ENCODE measurements around the gene MAGEL2. TPM values are rescaled to one million over a fixed set of nuclear protein-coding genes. Genes with fewer than 3 reads are reported as not detected.
A peak's percentile ranks its signal among the peaks of the same experiment; 100 is the strongest.

Gene MAGEL2
- total and polyA plus RNA-seq, 2 of the 8 experiments (the other 6 are each of a cell fraction or from before 2014, with no cell fraction given): 0.63 to 4.5 TPM

DNA sequence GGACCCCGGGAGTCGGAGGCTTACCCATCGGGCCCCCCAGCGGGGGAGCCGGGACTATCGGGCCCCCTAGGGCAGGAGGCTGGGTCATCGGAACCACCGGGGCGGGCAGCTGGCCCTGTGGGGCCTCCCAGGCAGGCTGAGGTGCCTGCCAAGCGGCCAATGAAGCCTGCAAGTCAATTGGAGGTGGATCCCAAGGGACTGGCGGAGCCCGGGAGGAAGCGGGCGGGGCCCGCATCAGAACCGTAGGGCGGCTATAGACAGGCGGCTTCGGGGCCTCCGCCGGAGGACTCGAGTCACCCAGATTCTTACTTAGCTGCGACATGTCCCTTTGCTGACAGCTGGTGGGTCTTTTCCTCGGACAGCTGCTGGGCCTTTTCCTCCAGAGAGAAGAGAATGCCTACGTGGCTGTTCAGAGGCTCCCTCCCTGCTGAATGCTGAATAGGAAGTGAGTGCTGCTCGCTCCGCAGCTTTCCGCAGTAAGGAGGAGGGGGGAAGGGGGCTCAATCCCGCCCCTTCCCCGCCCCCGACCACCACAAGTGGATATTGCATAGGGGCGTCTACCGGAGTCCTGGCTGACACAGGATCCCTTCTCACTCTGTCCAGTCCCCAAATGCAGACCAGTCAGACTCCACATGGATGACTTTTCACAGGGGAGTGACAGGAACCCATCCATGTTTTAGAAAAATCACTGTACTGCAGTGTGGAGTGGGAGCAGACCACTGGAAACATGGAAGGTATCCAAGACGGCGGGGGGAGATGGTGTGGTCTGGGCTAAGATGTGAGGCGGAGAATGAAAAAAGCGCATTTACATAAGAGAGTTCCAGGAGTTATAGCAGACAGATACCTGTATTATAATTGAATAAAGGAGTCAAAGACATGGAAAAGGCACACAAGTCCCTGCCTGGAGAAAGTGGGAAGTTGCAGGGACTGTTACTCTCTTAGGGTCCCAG is at the start of gene MAGEL2 (continued):
- TF ChIP-seq SP1 (IDR thresholded peaks at IDR 0.05; ENCODE audit: low read depth, low read length) (peak; percentile 38; the same call in 1 of the 2 replicates), SUZ12 (IDR thresholded peaks at IDR 0.05; ENCODE audit: low read length) (no peak), EP300 (IDR thresholded peaks at IDR 0.05; ENCODE audit: borderline replicate concordance in 1 of 2, low read depth in 2 of 2, low read length in 2 of 2) (0 out of 3 replicates have a peak, but pooled peaks of 1 of the 2 experiments have one; percentile 45), RXRA (IDR thresholded peaks at IDR 0.05; ENCODE audit: insufficient read depth, low read depth, low read length) (no peak), KDM4A (IDR thresholded peaks at IDR 0.05; ENCODE audit: low read depth, low read length, severe bottlenecking) (peak; percentile 22)
